ENCODE measurements around the gene GOLGA6L1. TPM values are rescaled to one million over a fixed set of nuclear protein-coding genes. Genes with fewer than 3 reads are reported as not detected.
"Not testable (repeated sequence)": the region's sequence is repeated elsewhere in the genome, so short reads cannot be mapped to it uniquely, and the experiment has no call there.

GOLGA6L1 gene, protein sequence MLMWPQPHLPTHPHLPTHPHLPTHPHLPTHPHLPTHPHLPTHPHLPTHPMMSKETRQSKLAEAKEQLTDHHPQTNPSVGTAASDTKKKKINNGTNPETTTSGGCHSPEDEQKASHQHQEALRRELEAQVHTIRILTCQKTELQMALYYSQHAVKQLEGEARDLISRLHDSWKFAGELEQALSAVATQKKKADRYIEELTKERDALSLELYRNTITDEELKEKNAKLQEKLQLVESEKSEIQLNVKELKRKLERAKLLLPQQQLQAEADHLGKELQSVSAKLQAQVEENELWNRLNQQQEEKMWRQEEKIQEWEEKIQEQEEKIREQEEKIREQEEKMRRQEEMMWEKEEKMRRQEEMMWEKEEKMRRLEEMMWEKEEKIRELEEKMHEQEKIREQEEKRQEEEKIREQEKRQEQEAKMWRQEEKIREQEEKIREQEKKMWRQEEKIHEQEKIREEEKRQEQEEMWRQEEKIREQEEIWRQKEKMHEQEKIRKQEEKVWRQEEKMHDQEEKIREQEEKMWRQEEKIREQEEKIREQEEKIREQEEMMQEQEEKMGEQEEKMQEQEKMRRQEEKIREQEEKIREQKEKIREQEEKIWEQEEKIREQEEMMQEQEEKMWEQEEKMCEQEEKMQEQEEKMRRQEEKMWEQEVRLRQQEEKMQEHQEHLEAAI
- total RNA-seq (2014; rRNA removed; shearing (Covaris generic); ENCODE audit: low replicate concordance), result not detected in 2 replicates

- DNase-seq (ENCODE audit: low read depth); in situ Hi-C loops (cut with HindIII; ENCODE audit: low pct_unique_long_range_greater_than_20kb, low sequenced_read_pairs): not testable (repeated sequence)
These were observed at the start of gene GOLGA6L1 for GRCh38 chr15:23136722-23137121. Gene GOLGA6L1 (minus strand): TSS chr15:23136822. CDS start chr15:23136731, 91 bp downstream.

DNA sequence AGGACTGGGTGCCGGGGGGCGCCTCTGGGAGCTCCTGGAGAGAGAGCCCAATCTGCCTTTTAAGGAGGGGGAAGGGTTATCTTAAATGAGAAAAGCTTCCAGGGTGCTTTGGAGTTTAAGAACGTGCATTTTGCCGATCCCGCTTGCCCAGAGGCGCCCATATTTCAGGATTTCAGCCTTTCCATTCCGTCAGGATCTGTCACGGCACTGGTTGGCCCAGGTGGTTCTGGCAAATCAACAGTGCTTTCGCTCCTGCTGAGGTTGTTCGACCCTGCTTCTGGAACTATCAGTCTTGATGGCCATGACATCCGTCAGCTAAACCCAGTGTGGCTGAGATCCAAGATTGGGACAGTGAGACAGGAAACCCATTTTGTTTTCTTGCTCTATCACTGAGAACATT, 44.6 kb upstream of the GOLGA6L1 start:
- in situ Hi-C loops (cut with HindIII; ENCODE audit: low pct_unique_long_range_greater_than_20kb, low sequenced_read_pairs); DNase-seq (ENCODE audit: low read depth): not testable (repeated sequence)

GRCh38 chr15:23180547-23180927, 43.9 kb upstream of the GOLGA6L1 start:
- in situ Hi-C loops (cut with HindIII; ENCODE audit: low pct_unique_long_range_greater_than_20kb, low sequenced_read_pairs); DNase-seq (ENCODE audit: low read depth): not testable (repeated sequence)

DNA sequence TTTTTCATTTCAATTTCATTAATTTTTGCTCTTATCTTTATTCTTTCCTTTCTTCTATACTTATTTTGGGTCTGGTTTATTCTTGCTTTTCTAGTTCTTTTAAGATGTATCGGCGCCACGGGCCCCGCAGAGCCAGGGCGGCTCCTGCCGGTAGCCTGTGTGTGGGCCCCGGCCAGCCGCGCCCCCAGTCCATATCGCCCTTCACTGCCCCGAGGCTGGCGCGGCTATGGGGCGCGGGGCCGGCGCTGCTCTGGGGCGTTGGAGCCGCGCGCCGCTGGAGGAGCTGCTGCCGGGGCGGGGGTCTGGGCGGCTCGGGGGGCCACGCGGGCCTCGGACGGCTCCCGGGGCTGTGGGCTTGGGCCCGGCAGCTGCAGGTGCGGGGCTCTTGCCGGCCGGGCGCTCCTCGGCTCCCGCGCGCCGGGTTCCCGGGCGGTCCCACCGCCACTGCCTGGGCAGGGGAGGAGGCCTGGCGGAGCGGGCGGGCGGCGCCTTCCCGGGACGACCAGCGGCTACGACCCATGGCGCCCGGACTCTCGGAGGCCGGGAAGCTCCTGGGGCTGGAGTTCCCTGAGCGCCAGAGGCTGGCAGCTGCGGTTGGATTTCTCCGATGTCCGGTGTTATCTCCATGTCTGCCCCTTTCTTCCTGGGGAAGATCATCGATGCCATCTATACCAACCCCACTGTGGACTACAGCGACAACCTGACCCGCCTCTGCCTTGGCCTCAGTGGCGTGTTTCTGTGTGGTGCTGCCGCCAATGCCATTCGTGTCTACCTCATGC, 43.3 kb upstream of the GOLGA6L1 start:
- DNase-seq (ENCODE audit: low read depth), result not testable (repeated sequence)

DNA sequence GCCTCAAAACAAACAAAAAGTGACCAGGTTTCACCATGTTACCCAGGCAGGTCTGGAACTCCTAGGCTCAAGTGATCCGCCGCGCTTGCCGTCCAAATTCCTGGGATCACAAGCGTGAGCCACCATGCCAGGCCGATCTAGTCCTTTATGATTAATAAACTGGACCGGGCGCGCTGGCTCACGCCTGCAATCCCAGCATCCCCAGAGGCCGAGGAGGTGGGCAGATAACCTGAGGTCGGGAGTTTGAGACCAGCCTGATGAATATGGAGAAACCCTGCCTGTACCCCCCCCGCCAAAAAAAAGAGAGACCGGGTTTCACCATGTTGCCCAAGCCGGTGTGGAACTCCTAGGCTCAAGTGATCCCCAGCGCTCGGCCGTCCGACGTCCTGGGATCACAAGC, 40.1 kb upstream of the GOLGA6L1 start:
- DNase-seq (ENCODE audit: low read depth); in situ Hi-C loops (cut with HindIII; ENCODE audit: low pct_unique_long_range_greater_than_20kb, low sequenced_read_pairs): not testable (repeated sequence)

More for the DNA sequence above, 43.3 kb upstream of the GOLGA6L1 start:
- in situ Hi-C loops (cut with HindIII; ENCODE audit: low pct_unique_long_range_greater_than_20kb, low sequenced_read_pairs), result not testable (repeated sequence)

- DNase-seq (ENCODE audit: low read depth); in situ Hi-C loops (cut with HindIII; ENCODE audit: low pct_unique_long_range_greater_than_20kb, low sequenced_read_pairs): not testable (repeated sequence)
These were observed 39.0 kb upstream of the GOLGA6L1 start for GRCh38 chr15:23175606-23176005.

GRCh38 chr15:23174609-23175140, 38.1 kb upstream of the GOLGA6L1 start:
- in situ Hi-C loops (cut with HindIII; ENCODE audit: low pct_unique_long_range_greater_than_20kb, low sequenced_read_pairs), result not testable (repeated sequence)
- peak; percentile 17 for DNase-seq (ENCODE audit: low read depth)

GRCh38 chr15:23132787-23133186, 3.8 kb downstream of the GOLGA6L1 start:
- DNase-seq (ENCODE audit: low read depth); in situ Hi-C loops (cut with HindIII; ENCODE audit: low pct_unique_long_range_greater_than_20kb, low sequenced_read_pairs): not testable (repeated sequence)

GRCh38 chr15:23118208-23118607, 18.4 kb downstream of the GOLGA6L1 start:
- DNase-seq (ENCODE audit: low read depth), result no peak
- in situ Hi-C loops (cut with HindIII; ENCODE audit: low pct_unique_long_range_greater_than_20kb, low sequenced_read_pairs), result no loop called here

DNA sequence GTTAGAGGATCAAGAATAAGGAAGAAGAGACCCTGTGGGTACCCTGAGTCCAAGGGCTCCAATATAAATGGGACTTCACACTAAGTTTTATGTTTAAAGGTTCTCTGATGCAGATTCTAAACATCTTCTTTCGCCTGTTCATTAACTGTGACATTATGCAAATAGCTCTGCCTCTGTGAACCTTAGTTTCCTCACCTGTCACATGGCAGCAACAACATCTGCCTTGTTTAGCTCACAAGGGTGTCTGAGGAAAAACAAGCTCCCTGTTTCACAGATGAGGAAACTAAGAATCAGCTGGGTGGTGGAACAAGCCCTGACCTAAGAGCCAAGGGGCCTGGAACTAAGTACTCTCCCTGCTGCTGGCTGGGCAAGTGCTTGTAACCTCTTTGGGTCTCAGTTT, 40.8 kb downstream of the GOLGA6L1 start:
- in situ Hi-C loops (cut with HindIII; ENCODE audit: low pct_unique_long_range_greater_than_20kb, low sequenced_read_pairs), result no loop called here

GRCh38 chr15:23083115-23083514, 53.5 kb downstream of the GOLGA6L1 start:
- in situ Hi-C loops (cut with HindIII; ENCODE audit: low pct_unique_long_range_greater_than_20kb, low sequenced_read_pairs), result no loop called here

More for the DNA sequence above, 40.8 kb downstream of the GOLGA6L1 start:
- no peak for DNase-seq (ENCODE audit: low read depth)

GRCh38 chr15:23081996-23082737, 54.5 kb downstream of the GOLGA6L1 start:
- in situ Hi-C loops (cut with HindIII; ENCODE audit: low pct_unique_long_range_greater_than_20kb, low sequenced_read_pairs); DNase-seq (ENCODE audit: low read depth): not testable (repeated sequence)

More at GRCh38 chr15:23083115-23083514, 53.5 kb downstream of the GOLGA6L1 start:
- DNase-seq (ENCODE audit: low read depth), result no peak

DNA sequence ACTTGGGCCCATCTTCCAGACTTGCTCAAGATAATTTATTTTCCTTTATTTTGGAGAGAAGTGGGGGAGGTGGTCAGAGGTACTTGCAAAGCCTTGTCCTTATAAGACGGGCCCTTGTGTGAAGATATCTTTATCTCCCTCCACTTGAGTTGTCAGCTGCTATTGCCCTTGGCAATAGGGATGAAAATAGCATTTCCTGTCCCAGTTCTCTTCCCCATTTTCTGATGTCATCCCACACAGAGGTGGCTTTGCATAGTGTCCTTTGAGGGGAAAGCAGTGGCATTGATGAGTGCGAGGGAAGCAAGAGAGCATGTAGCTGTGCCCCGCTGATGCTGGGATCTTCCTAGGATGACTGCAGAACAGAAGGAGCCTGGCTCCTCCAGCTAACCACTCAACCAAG, 55.4 kb downstream of the GOLGA6L1 start:
- in situ Hi-C loops (cut with HindIII; ENCODE audit: low pct_unique_long_range_greater_than_20kb, low sequenced_read_pairs), result no loop called here

GRCh38 chr15:23079766-23080165, 56.9 kb downstream of the GOLGA6L1 start:
- DNase-seq (ENCODE audit: low read depth), result no peak
- in situ Hi-C loops (cut with HindIII; ENCODE audit: low pct_unique_long_range_greater_than_20kb, low sequenced_read_pairs), result no loop called here

More for the DNA sequence above, 55.4 kb downstream of the GOLGA6L1 start:
- DNase-seq (ENCODE audit: low read depth), result no peak

All from Caki2 (cell line).